ENCODE results near the gene ATP13A1.

GRCh38 chr19:19661675-19662251, 1.7 kb downstream of the ATP13A1 start:
- TF ChIP-seq CTCF (conservative IDR thresholded peaks at IDR 0.05; ENCODE audit: low read depth, low read length), result no peak
- TF ChIP-seq EZH2 (IDR thresholded peaks at IDR 0.05; ENCODE audit: low read length, unreplicated experiment), result no peak
- TF ChIP-seq EZH2phosphoT487 (IDR thresholded peaks at IDR 0.05; ENCODE audit: borderline replicate concordance, low read length), result no peak

All from PC-3 (cell line).